WTC11 (cell line): ENCODE data around the gene FAF1. TPM values are rescaled to one million over a fixed set of nuclear protein-coding genes. Genes with fewer than 3 reads are reported as not detected.

Experiments used
- ATAC-seq: fragments of 200-7000 bp; cut with Tn5 transposase; 2 replicates; pipeline ENCODE4 v1.10.0; 2021; ENCODE audit warnings: mild to moderate bottlenecking, moderate library complexity
- CTCF ChIA-PET: fragments of 300-600 bp; sonication (Branson Sonifier 250); formaldehyde crosslinking; loops from one replicate; lab custom pipeline; 2021; ENCODE audit warnings: antibody characterized with exemption; lab: Charles Lee
- POLR2A ChIA-PET: fragments of 350-600 bp; sonication (Branson Sonifier 250); formaldehyde crosslinking; loops from one replicate; lab custom pipeline; 2021; ENCODE audit warnings: antibody characterized with exemption; lab: Charles Lee
- DNase-seq: peaks from one replicate; pipeline ENCODE4 v3.0.0; 2021; ENCODE audit warnings: low spot score
- H3K27ac Mint-ChIP-seq: 2 replicates; pipeline ENCODE4 v1.8.0; 2021; ENCODE audit warnings: mixed read lengths
- H3K27me3 Mint-ChIP-seq: 2 replicates; pipeline ENCODE4 v1.8.0; 2021; ENCODE audit warnings: low read depth, mild to moderate bottlenecking, moderate library complexity, mixed read lengths
- H3K36me3 Mint-ChIP-seq: 2 replicates; pipeline ENCODE4 v1.8.0; 2021; ENCODE audit warnings: mixed read lengths
- H3K4me1 Mint-ChIP-seq: 2 replicates; pipeline ENCODE4 v1.8.0; 2022; ENCODE audit warnings: mixed read lengths
- H3K4me3 Mint-ChIP-seq: 2 replicates; pipeline ENCODE4 v1.8.0; 2021; ENCODE audit warnings: mild to moderate bottlenecking, moderate library complexity, mixed read lengths
- H3K9me3 Mint-ChIP-seq: 2 replicates; pipeline ENCODE4 v1.8.0; 2021; ENCODE audit warnings: mixed read lengths
- CREB1 ChIP-seq: sonication (generic); formaldehyde crosslinking; IDR thresholded peaks from 2 replicates; pipeline ENCODE4 v1.8.0; 2023; ENCODE audit warnings: mild to moderate bottlenecking, missing genetic modification reagents
- ESRRA ChIP-seq: sonication (generic); formaldehyde crosslinking; IDR thresholded peaks from 2 replicates; pipeline ENCODE4 v1.8.1; 2022; ENCODE audit warnings: mild to moderate bottlenecking, missing genetic modification reagents, borderline replicate concordance
- GABPB1 ChIP-seq: sonication (generic); formaldehyde crosslinking; IDR thresholded peaks from 2 replicates; pipeline ENCODE4 v1.8.1; 2023; ENCODE audit warnings: mild to moderate bottlenecking, missing genetic modification reagents
- JAZF1 ChIP-seq: fragments of 250-450 bp; sonication (Bioruptor Pico); IDR thresholded peaks from 2 replicates; pipeline ENCODE4 v1.9.0; 2021; ENCODE audit warnings: moderate library complexity, mild to moderate bottlenecking, inconsistent platforms
- KAT7 ChIP-seq: sonication (generic); formaldehyde crosslinking; IDR thresholded peaks from 2 replicates; pipeline ENCODE4 v1.8.1; 2023; ENCODE audit warnings: missing genetic modification reagents, mild to moderate bottlenecking, borderline replicate concordance
- MYBL2 ChIP-seq: sonication (generic); formaldehyde crosslinking; IDR thresholded peaks from 2 replicates; pipeline ENCODE4 v1.8.1; 2023; ENCODE audit warnings: mild to moderate bottlenecking, moderate library complexity, missing genetic modification reagents
- OVOL2 ChIP-seq: fragments of 250-450 bp; sonication (Bioruptor Pico); IDR thresholded peaks from 2 replicates; pipeline ENCODE4 v1.9.0; 2021; ENCODE audit warnings: mild to moderate bottlenecking, borderline replicate concordance
- RELA ChIP-seq: sonication (generic); formaldehyde crosslinking; IDR thresholded peaks from 2 replicates; pipeline ENCODE4 v1.8.1; 2022; ENCODE audit warnings: missing genetic modification reagents, mild to moderate bottlenecking, borderline replicate concordance
- SMAD3 ChIP-seq: sonication (generic); formaldehyde crosslinking; IDR thresholded peaks from 2 replicates; pipeline ENCODE4 v1.8.0; 2022; ENCODE audit warnings: missing genetic modification reagents, mild to moderate bottlenecking, borderline replicate concordance
- ZBTB21 ChIP-seq: sonication (generic); formaldehyde crosslinking; IDR thresholded peaks from 2 replicates; pipeline ENCODE4 v1.8.1; 2023; ENCODE audit warnings: mild to moderate bottlenecking, missing genetic modification reagents, borderline replicate concordance
- ZNF121 ChIP-seq: sonication (generic); formaldehyde crosslinking; IDR thresholded peaks from 2 replicates; pipeline ENCODE4 v1.8.0; 2023; ENCODE audit warnings: missing genetic modification reagents
- ZNF263 ChIP-seq: sonication (generic); formaldehyde crosslinking; IDR thresholded peaks from 2 replicates; pipeline ENCODE4 v1.8.1; 2022; ENCODE audit warnings: low read depth, mild to moderate bottlenecking, moderate library complexity, missing genetic modification reagents
- ZNF317 ChIP-seq: sonication (generic); formaldehyde crosslinking; IDR thresholded peaks from 2 replicates; pipeline ENCODE4 v1.8.1; 2023; ENCODE audit warnings: low read depth, mild to moderate bottlenecking, moderate library complexity, missing genetic modification reagents, borderline replicate concordance
- ZNF396 ChIP-seq: fragments of 250-450 bp; sonication (Bioruptor Pico); IDR thresholded peaks from 2 replicates; pipeline ENCODE4 v1.8.0; 2021; ENCODE audit warnings: mild to moderate bottlenecking, moderate library complexity, borderline replicate concordance
- total RNA-seq: library from RNA; stranded (reverse); gene quantifications from 3 replicates; pipeline ENCODE4 v1.2.3, GENCODE V29; 2021
- TF ChIP-seq, protein P1 (sequence below): fragments of 250-450 bp; sonication (Bioruptor Pico); IDR thresholded peaks from 2 replicates; pipeline ENCODE4 v1.8.0; 2021; ENCODE audit warnings: mild to moderate bottlenecking
- TF ChIP-seq, protein P2 (sequence below): sonication (generic); formaldehyde crosslinking; IDR thresholded peaks from 2 replicates; pipeline ENCODE4 v1.8.1; 2022; ENCODE audit warnings: low read depth, missing genetic modification reagents, borderline replicate concordance
- TF ChIP-seq, protein P3 (sequence below): sonication (generic); formaldehyde crosslinking; IDR thresholded peaks from 2 replicates; pipeline ENCODE4 v1.8.1; 2022; ENCODE audit warnings: missing genetic modification reagents, borderline replicate concordance
- TF ChIP-seq, protein P4 (sequence below): sonication (generic); formaldehyde crosslinking; IDR thresholded peaks from 2 replicates; pipeline ENCODE4 v1.8.0; 2023; ENCODE audit warnings: missing genetic modification reagents
- TF ChIP-seq, protein P5 (sequence below): sonication (generic); formaldehyde crosslinking; IDR thresholded peaks from 2 replicates; pipeline ENCODE4 v1.8.0; 2022; ENCODE audit warnings: mild to moderate bottlenecking, missing genetic modification reagents
- TF ChIP-seq, protein P6 (sequence below): fragments of 200-600 bp; IDR thresholded peaks from 2 replicates; pipeline ENCODE4 v1.8.0; 2022; ENCODE audit warnings: antibody characterized with exemption

The FAF1 gene
- total RNA-seq, 1 experiment from 2014 or later = 53.5 TPM

DNA sequence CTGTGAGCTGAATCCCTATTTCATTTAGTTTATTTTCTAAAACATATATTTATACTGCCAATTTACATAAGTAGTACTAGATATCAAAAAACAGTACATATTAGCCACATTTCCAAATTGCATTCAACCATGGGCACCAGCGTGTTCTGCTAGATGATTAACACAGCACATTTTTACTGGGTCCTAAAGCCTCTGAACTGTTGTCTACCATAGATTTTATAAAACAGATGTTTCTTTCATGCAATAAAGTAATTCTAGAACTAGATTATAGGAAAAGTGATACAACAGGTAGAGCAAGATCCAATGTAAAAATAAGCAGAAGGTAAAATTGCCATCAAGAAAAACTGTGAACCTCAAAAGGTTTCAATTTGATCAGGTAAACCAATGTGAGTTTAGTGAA, 108.6 kb downstream of the FAF1 start (continued):
- TF ChIP-seq RELA (CRISPR knock-in tag) (no peak), KAT7 (no peak)

DNA sequence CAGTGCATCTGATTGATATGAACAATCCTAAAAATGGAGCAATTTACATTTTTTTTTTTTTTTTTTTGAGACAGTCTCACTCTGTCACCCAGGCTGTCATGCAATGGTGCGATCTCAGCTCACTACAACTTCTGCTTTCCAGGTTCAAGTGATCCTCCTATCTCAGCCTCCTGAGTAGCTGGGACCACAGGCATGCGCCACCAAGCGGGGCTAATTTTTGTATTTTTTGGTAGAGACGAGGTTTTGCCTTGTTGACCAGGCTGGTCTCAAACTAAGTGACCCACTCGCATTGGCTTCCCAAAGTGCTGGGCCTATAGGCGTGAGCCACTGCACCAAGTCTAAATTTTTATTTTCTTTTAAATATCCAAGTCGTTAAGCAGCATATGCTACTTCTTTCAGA, 109.0 kb downstream of the FAF1 start:
- Mint-ChIP-seq H3K36me3 (no peaks in the 10 kb centered on the region; the same call in 1 of the 2 replicates), H3K4me3 (no peak overlapping the region), H3K4me1 (no peaks in the 10 kb centered on the region), H3K9me3 (peaks cover 9% of the 10 kb centered on the region; the same call in 1 of the 2 replicates), H3K27ac (no peak overlapping the region), H3K27me3 (no peaks in the 10 kb centered on the region)
- POLR2A ChIA-PET = no interaction called here
- DNase-seq (no peak), ATAC-seq (no peak)
- no peak for TF ChIP-seq ZNF263
- TF ChIP-seq ESRRA (CRISPR knock-in tag) = no peak
- TF ChIP-seq SMAD3 = no peak
- no peak for TF ChIP-seq ZNF396 (CRISPR knock-in tag)
- no peak for TF ChIP-seq GABPB1 (CRISPR knock-in tag)
- no peak for TF ChIP-seq MYBL2 (CRISPR knock-in tag)
- TF ChIP-seq, protein P1, sequence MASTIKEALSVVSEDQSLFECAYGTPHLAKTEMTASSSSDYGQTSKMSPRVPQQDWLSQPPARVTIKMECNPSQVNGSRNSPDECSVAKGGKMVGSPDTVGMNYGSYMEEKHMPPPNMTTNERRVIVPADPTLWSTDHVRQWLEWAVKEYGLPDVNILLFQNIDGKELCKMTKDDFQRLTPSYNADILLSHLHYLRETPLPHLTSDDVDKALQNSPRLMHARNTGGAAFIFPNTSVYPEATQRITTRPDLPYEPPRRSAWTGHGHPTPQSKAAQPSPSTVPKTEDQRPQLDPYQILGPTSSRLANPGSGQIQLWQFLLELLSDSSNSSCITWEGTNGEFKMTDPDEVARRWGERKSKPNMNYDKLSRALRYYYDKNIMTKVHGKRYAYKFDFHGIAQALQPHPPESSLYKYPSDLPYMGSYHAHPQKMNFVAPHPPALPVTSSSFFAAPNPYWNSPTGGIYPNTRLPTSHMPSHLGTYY (CRISPR knock-in tag) = no peak
- TF ChIP-seq, protein P2, sequence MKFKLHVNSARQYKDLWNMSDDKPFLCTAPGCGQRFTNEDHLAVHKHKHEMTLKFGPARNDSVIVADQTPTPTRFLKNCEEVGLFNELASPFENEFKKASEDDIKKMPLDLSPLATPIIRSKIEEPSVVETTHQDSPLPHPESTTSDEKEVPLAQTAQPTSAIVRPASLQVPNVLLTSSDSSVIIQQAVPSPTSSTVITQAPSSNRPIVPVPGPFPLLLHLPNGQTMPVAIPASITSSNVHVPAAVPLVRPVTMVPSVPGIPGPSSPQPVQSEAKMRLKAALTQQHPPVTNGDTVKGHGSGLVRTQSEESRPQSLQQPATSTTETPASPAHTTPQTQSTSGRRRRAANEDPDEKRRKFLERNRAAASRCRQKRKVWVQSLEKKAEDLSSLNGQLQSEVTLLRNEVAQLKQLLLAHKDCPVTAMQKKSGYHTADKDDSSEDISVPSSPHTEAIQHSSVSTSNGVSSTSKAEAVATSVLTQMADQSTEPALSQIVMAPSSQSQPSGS = no peak
- TF ChIP-seq ZNF317 (CRISPR knock-in tag) = no peak
- no peak for TF ChIP-seq ZBTB21 (CRISPR knock-in tag)
- no peak for TF ChIP-seq JAZF1
- CTCF ChIA-PET = interaction anchor here (0.7 kb wide), 2 partner anchors 76 to 396 kb away, joined by 3 read pairs; no protein-coding TSS in a partner anchor

DNA sequence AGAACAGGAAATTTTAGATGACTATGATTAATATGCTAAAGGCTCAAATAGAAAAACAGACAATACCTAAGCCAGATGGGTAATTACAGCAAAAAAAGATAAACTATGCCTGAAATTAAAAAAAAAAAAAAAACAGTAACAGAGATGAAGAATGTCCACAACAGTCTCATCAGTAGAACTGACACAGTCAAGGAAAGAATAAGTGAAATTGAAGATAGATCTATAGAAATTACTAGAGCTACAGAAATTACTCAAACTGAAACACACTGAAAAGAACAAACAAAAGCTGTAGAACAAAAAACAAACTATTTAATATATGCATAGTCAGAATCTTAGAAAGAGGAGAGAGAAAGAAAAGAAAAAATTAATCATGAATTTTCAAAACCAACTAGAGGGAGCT, 112.8 kb downstream of the FAF1 start:
- ATAC-seq (no peak), DNase-seq (no peak)
- no peak overlapping the region for H3K4me3 Mint-ChIP-seq
- H3K4me1 Mint-ChIP-seq = peaks cover 3% of the 10 kb centered on the region; the same call in 1 of the 2 replicates
- no peaks in the 10 kb centered on the region for H3K27me3 Mint-ChIP-seq
- H3K9me3 Mint-ChIP-seq = peaks cover 9% of the 10 kb centered on the region; the same call in 1 of the 2 replicates
- no peaks in the 10 kb centered on the region; the same call in 1 of the 2 replicates for H3K36me3 Mint-ChIP-seq
- ChIA-PET POLR2A (no interaction called here), CTCF (no interaction called here)
- TF ChIP-seq, protein P3, sequence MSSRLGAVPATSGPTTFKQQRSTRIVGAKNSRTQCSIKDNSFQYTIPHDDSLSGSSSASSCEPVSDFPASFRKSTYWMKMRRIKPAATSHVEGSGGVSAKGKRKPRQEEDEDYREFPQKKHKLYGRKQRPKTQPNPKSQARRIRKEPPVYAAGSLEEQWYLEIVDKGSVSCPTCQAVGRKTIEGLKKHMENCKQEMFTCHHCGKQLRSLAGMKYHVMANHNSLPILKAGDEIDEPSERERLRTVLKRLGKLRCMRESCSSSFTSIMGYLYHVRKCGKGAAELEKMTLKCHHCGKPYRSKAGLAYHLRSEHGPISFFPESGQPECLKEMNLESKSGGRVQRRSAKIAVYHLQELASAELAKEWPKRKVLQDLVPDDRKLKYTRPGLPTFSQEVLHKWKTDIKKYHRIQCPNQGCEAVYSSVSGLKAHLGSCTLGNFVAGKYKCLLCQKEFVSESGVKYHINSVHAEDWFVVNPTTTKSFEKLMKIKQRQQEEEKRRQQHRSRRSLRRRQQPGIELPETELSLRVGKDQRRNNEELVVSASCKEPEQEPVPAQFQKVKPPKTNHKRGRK (CRISPR knock-in tag) = no peak
- TF ChIP-seq, protein P4, sequence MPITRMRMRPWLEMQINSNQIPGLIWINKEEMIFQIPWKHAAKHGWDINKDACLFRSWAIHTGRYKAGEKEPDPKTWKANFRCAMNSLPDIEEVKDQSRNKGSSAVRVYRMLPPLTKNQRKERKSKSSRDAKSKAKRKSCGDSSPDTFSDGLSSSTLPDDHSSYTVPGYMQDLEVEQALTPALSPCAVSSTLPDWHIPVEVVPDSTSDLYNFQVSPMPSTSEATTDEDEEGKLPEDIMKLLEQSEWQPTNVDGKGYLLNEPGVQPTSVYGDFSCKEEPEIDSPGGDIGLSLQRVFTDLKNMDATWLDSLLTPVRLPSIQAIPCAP (CRISPR knock-in tag) = no peak
- TF ChIP-seq CREB1 (CRISPR knock-in tag) (no peak), ZNF121 (no peak), ZBTB21 (CRISPR knock-in tag) (no peak), OVOL2 (CRISPR knock-in tag) (no peak), SMAD3 (no peak)
- TF ChIP-seq, protein P5, sequence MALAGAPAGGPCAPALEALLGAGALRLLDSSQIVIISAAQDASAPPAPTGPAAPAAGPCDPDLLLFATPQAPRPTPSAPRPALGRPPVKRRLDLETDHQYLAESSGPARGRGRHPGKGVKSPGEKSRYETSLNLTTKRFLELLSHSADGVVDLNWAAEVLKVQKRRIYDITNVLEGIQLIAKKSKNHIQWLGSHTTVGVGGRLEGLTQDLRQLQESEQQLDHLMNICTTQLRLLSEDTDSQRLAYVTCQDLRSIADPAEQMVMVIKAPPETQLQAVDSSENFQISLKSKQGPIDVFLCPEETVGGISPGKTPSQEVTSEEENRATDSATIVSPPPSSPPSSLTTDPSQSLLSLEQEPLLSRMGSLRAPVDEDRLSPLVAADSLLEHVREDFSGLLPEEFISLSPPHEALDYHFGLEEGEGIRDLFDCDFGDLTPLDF (CRISPR knock-in tag) = no peak
- TF ChIP-seq, protein P6, sequence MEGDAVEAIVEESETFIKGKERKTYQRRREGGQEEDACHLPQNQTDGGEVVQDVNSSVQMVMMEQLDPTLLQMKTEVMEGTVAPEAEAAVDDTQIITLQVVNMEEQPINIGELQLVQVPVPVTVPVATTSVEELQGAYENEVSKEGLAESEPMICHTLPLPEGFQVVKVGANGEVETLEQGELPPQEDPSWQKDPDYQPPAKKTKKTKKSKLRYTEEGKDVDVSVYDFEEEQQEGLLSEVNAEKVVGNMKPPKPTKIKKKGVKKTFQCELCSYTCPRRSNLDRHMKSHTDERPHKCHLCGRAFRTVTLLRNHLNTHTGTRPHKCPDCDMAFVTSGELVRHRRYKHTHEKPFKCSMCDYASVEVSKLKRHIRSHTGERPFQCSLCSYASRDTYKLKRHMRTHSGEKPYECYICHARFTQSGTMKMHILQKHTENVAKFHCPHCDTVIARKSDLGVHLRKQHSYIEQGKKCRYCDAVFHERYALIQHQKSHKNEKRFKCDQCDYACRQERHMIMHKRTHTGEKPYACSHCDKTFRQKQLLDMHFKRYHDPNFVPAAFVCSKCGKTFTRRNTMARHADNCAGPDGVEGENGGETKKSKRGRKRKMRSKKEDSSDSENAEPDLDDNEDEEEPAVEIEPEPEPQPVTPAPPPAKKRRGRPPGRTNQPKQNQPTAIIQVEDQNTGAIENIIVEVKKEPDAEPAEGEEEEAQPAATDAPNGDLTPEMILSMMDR = no peak
- no peak overlapping the region for H3K27ac Mint-ChIP-seq
